Natural killer cell (primary cell): ENCODE measurements around the gene TRIP13. TPM values are rescaled to one million over a fixed set of nuclear protein-coding genes. Genes with fewer than 3 reads are reported as not detected.
A peak's percentile ranks its signal among the peaks of the same experiment; 100 is the strongest.

Source experiments
- ATAC-seq, 3 donors: fragments of 150-1000 bp in 2 of 3; fragments of 200-7000 bp in 1 of 3; cut with Tn5 transposase; 1 replicate in 1 of 3; 2 replicates in 2 of 3; pipeline ENCODE4 v1.10.0; 2021; ENCODE audit warnings: mild to moderate bottlenecking in 2 of 3, moderate library complexity in 2 of 3
- DNase-seq, 2 donors: peaks; one replicate each; pipeline versions ENCODE4 v3.0.0 to v3.0.0-alpha.2; 2013 to 2021; ENCODE audit warnings: mixed read lengths in 1 of 2
- H3K27ac ChIP-seq: one replicate; pipeline ENCODE4 v1.5.1; 2013; ENCODE audit warnings: mild to moderate bottlenecking, low read length
- H3K27me3 ChIP-seq: one replicate; pipeline ENCODE4 v1.6.1; 2013; ENCODE audit warnings: low read length; ENCODE audit not compliant: control insufficient read depth, insufficient read depth
- H3K36me3 ChIP-seq: one replicate; pipeline ENCODE4 v1.6.1; 2013; ENCODE audit warnings: low read length; ENCODE audit not compliant: control insufficient read depth, insufficient read depth
- H3K4me1 ChIP-seq: one replicate; pipeline ENCODE4 v1.6.1; 2013; ENCODE audit warnings: low read length; ENCODE audit not compliant: control insufficient read depth, insufficient read depth
- H3K4me3 ChIP-seq: one replicate; pipeline ENCODE4 v1.5.1; 2013; ENCODE audit warnings: low read length
- H3K9me3 ChIP-seq: one replicate; pipeline ENCODE4 v1.6.1; 2013; ENCODE audit warnings: low read length; ENCODE audit not compliant: control insufficient read depth, insufficient read depth
- H3K27ac Mint-ChIP-seq, 2 donors: one replicate each; pipeline ENCODE4 v1.8.0; 2022; ENCODE audit warnings: mild to moderate bottlenecking in 2 of 2, mixed read lengths in 2 of 2, moderate library complexity in 1 of 2
- H3K27me3 Mint-ChIP-seq, 2 donors: one replicate each; pipeline ENCODE4 v1.8.0; 2022; ENCODE audit warnings: low read depth in 2 of 2, mixed read lengths in 2 of 2
- H3K36me3 Mint-ChIP-seq: one replicate; pipeline ENCODE4 v1.8.0; 2022; ENCODE audit warnings: mixed read lengths
- H3K4me1 Mint-ChIP-seq, 2 donors: one replicate each; pipeline ENCODE4 v1.8.0; 2022; ENCODE audit warnings: mixed read lengths in 2 of 2
- H3K4me3 Mint-ChIP-seq: one replicate; pipeline ENCODE4 v1.8.0; 2022; ENCODE audit warnings: mild to moderate bottlenecking, moderate library complexity, mixed read lengths
- H3K9me3 Mint-ChIP-seq, 2 donors: one replicate each; pipeline ENCODE4 v1.8.0; 2022; ENCODE audit warnings: mixed read lengths in 2 of 2
- CTCF ChIP-seq: fragments of 200-600 bp; IDR thresholded peaks from one replicate; pipeline ENCODE4 v1.8.0; 2022; ENCODE audit warnings: antibody characterized with exemption
- WGBS: methylation state at CpG from one replicate; pipeline ENCODE4 v1.1.7; 2013; ENCODE audit warnings: missing lambda C conversion rate; ENCODE audit not compliant: insufficient coverage; 5-methylcytosine and 5-hydroxymethylcytosine counted together
- intact Hi-C: fragments of 100-400 bp; cut with micrococcal nuclease; formaldehyde crosslinking; loops from one replicate; pipeline ENCODE4 v1.14.2; 2022
- total RNA-seq, 4 donors: library from RNA; stranded (reverse); fragments of 120-200 nt in 1 of 4; gene quantifications; one replicate each; pipeline versions ENCODE4 v1.2.3 to v1.2.4, GENCODE V29; 2013 to 2022

The TRIP13 gene
- total RNA-seq, 3 donors from 2014 or later (not counting 1 experiment from before 2014, with no cell fraction given): 0.45 to 0.57 (median 0.56) TPM

GRCh38 chr5:961711-962240 is 69.1 kb downstream of the TRIP13 start:
- Mint-ChIP-seq H3K36me3 (no peaks in the 10 kb centered on the region), H3K4me1 (peaks cover 31 to 48% of the 10 kb centered on the region in 2 donors), H3K27me3 (peaks cover 10 to 17% of the 10 kb centered on the region in 2 donors), H3K4me3 (no peak overlapping the region), H3K27ac (peak overlapping the region in 1 of 2 donors; percentile 87), H3K9me3 (no peaks in the 10 kb centered on the region)
- H3K4me3 ChIP-seq: no peak overlapping the region
- intact Hi-C loops: loop anchor here (5.0 kb wide), 1 partner anchor 46 kb away; the partner anchor contains the start of gene NKD2
- DNase-seq (no peak), ATAC-seq (no peak)
- H3K36me3 ChIP-seq: no peaks in the 10 kb centered on the region
- H3K27ac ChIP-seq: no peak overlapping the region
- TF ChIP-seq CTCF: no peak
- no peaks in the 10 kb centered on the region for H3K9me3 ChIP-seq
- no peaks in the 10 kb centered on the region for H3K27me3 ChIP-seq
- WGBS: 84% methylated on average over 24 of the region's 24 CpGs
- H3K4me1 ChIP-seq: peaks cover 38% of the 10 kb centered on the region

- Mint-ChIP-seq H3K36me3 (no peaks in the 10 kb centered on the region), H3K27ac (no peak overlapping the region), H3K9me3 (no peaks in the 10 kb centered on the region), H3K27me3 (peaks cover 16 to 22% of the 10 kb centered on the region in 2 donors), H3K4me1 (peaks cover 28 to 43% of the 10 kb centered on the region in 2 donors), H3K4me3 (no peak overlapping the region)
- 91% methylated on average over 15 of the region's 15 CpGs for WGBS
- no peak overlapping the region for H3K4me3 ChIP-seq
- H3K27ac ChIP-seq: no peak overlapping the region
- intact Hi-C loops: loop anchor here (5.0 kb wide), 1 partner anchor 45 kb away; the partner anchor contains the start of gene NKD2
- DNase-seq: no peak
- H3K9me3 ChIP-seq: no peaks in the 10 kb centered on the region
- H3K36me3 ChIP-seq: no peaks in the 10 kb centered on the region
- H3K4me1 ChIP-seq: peaks cover 32% of the 10 kb centered on the region
- no peak for TF ChIP-seq CTCF
- H3K27me3 ChIP-seq: no peaks in the 10 kb centered on the region
- ATAC-seq: no peak
Measured at GRCh38 chr5:962386-962785, 69.7 kb downstream of the TRIP13 start.

GRCh38 chr5:962801-963200 is 70.1 kb downstream of the TRIP13 start:
- DNase-seq (no peak), ATAC-seq (no peak)
- WGBS: 91% methylated on average over 12 of the region's 12 CpGs
- peaks cover 20 to 23% of the 10 kb centered on the region in 2 donors for H3K27me3 Mint-ChIP-seq
- H3K9me3 Mint-ChIP-seq: no peaks in the 10 kb centered on the region
- Histone ChIP-seq H3K4me1 (peaks cover 28% of the 10 kb centered on the region), H3K4me3 (no peak overlapping the region), H3K9me3 (no peaks in the 10 kb centered on the region), H3K36me3 (no peaks in the 10 kb centered on the region), H3K27me3 (no peaks in the 10 kb centered on the region), H3K27ac (no peak overlapping the region)
- H3K36me3 Mint-ChIP-seq: no peaks in the 10 kb centered on the region
- no peak overlapping the region for H3K27ac Mint-ChIP-seq
- no peak for TF ChIP-seq CTCF
- peaks cover 28 to 39% of the 10 kb centered on the region in 2 donors for H3K4me1 Mint-ChIP-seq
- intact Hi-C loops: loop anchor here (5.0 kb wide), 1 partner anchor 44 kb away; the partner anchor contains the start of gene NKD2
- H3K4me3 Mint-ChIP-seq: no peak overlapping the region

GRCh38 chr5:963310-963672 is 70.6 kb downstream of the TRIP13 start:
- no peaks in the 10 kb centered on the region for H3K36me3 ChIP-seq
- Mint-ChIP-seq H3K36me3 (no peaks in the 10 kb centered on the region), H3K9me3 (no peaks in the 10 kb centered on the region), H3K27ac (peak overlapping the region; percentile 68 to 87), H3K27me3 (peaks cover 25% of the 10 kb centered on the region in 2 donors), H3K4me1 (peaks cover 28 to 37% of the 10 kb centered on the region in 2 donors), H3K4me3 (peak overlapping the region; percentile 66)
- TF ChIP-seq CTCF: no peak
- no peak for ATAC-seq
- peaks cover 25% of the 10 kb centered on the region for H3K4me1 ChIP-seq
- peak overlapping the region; percentile 8 for H3K27ac ChIP-seq
- no peak for DNase-seq
- intact Hi-C loops: loop anchor here (5.0 kb wide), 1 partner anchor 44 kb away; the partner anchor contains the start of gene NKD2
- WGBS: 56% methylated on average over 10 of the region's 10 CpGs
- no peak overlapping the region for H3K4me3 ChIP-seq
- no peaks in the 10 kb centered on the region for H3K9me3 ChIP-seq
- H3K27me3 ChIP-seq: peaks cover 2% of the 10 kb centered on the region
